ENCODE results near the gene TBL1X.

Gene TBL1X

DNA sequence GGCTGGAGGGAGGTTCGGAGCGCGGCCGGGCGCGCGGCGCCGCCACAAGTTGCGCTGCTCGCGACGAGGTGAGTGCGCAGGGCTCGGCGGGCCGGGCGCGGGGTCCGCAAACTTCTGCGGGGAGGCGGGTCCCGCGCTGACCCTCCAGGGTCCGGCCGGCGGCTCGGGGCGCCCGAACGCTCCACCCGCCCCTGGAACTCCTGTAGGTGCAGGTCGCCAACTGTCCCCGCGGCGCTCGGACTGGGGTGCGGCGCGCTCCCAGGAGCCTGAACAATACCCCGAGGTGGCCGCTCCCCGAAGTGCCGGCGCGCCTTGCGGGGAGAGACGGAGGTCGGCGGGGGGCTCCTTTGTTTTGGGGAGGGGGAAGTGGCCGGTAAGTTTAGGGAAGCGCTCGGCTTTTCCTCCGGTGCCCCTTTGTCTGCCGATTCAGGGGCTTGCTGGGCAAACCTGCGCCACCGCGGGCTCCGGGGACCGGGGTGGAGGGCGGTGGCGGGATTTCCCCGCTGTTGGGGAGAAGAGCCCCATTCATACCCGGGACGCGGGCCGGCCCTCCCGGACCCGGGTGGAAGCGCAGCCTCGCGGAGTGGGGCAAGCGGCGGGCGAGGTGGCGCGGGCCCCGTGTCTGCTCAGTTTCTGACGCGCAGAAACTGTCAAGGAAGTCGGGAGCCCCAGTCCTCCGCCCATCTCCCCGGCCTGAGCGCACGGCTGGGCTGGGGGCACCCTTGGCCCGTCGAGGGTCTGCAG is 694 bp downstream of the TBL1X start:
- Histone ChIP-seq H3K9me3 (no peaks in the 10 kb centered on the region), H3K4me1 (ENCODE audit: control insufficient read depth in 1 of 2, insufficient read depth in 1 of 2, low read depth in 1 of 2, low read length in 1 of 2) (peaks cover 10 to 43% of the 10 kb centered on the region in 2 experiments), H3K4me3 (ENCODE audit: low read depth in 1 of 2, low read length in 1 of 2) (peak overlapping the region; percentile 74), H3K36me3 (peaks cover 5% of the 10 kb centered on the region), H3K27me3 (peaks cover 10% of the 10 kb centered on the region), H3K27ac (peak overlapping the region; percentile 94)
- TF ChIP-seq, protein P1, sequence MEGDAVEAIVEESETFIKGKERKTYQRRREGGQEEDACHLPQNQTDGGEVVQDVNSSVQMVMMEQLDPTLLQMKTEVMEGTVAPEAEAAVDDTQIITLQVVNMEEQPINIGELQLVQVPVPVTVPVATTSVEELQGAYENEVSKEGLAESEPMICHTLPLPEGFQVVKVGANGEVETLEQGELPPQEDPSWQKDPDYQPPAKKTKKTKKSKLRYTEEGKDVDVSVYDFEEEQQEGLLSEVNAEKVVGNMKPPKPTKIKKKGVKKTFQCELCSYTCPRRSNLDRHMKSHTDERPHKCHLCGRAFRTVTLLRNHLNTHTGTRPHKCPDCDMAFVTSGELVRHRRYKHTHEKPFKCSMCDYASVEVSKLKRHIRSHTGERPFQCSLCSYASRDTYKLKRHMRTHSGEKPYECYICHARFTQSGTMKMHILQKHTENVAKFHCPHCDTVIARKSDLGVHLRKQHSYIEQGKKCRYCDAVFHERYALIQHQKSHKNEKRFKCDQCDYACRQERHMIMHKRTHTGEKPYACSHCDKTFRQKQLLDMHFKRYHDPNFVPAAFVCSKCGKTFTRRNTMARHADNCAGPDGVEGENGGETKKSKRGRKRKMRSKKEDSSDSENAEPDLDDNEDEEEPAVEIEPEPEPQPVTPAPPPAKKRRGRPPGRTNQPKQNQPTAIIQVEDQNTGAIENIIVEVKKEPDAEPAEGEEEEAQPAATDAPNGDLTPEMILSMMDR (IDR thresholded peaks at IDR 0.05): no peak

DNA sequence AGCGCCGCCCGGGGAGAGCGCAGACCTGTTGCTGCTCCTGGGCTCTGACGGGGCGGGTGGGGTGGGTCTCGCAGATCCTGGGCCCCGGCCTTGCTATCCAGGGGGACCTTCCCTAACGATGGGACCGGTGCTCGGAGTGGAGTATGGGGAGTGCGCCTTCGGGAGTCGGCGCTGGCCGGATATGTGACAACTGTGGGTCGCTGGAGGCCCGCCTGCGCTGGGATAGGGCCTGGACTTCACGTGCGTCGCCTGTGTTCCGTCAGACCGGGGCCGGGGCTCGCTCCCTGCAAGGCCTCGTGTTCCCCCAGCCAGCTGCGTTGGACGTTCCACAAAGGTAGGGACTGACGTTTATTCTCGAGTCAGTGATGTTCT is 1.3 kb downstream of the TBL1X start:
- TF ChIP-seq, protein P1 (IDR thresholded peaks at IDR 0.05): no peak
- H3K4me3 ChIP-seq (ENCODE audit: low read depth in 1 of 2, low read length in 1 of 2): peak overlapping the region; percentile 74
- peak overlapping the region; percentile 94 for H3K27ac ChIP-seq
- no peaks in the 10 kb centered on the region for H3K9me3 ChIP-seq
- peaks cover 10 to 43% of the 10 kb centered on the region in 2 experiments for H3K4me1 ChIP-seq (ENCODE audit: control insufficient read depth in 1 of 2, insufficient read depth in 1 of 2, low read depth in 1 of 2, low read length in 1 of 2)
- H3K27me3 ChIP-seq: peaks cover 10% of the 10 kb centered on the region
- H3K36me3 ChIP-seq: peaks cover 10% of the 10 kb centered on the region

DNA sequence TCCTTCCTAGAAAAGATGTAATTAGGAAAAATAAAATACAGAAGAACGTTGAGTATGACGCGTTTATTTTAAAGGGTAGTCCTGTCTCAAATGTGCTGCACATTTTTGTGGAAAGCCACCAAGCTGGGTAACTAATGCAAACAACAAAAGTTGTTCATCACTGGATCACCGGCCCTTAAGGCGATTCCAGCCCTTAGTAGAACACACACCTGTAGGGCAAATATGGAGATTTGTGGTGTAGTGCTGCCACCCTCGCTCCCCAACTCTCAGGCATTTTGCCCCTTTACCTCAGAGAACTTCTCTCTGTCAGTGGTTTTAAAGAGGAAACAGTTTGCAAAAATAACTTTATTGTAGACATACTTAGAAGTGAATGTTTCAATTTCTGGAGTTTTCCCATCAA is 1.9 kb downstream of the TBL1X start:
- Histone ChIP-seq H3K4me3 (ENCODE audit: low read depth in 1 of 2, low read length in 1 of 2) (peak overlapping the region; percentile 74), H3K9me3 (no peaks in the 10 kb centered on the region), H3K36me3 (peaks cover 15% of the 10 kb centered on the region), H3K27ac (peak overlapping the region; percentile 94), H3K27me3 (peaks cover 10% of the 10 kb centered on the region), H3K4me1 (ENCODE audit: control insufficient read depth in 1 of 2, insufficient read depth in 1 of 2, low read depth in 1 of 2, low read length in 1 of 2) (peaks cover 10 to 43% of the 10 kb centered on the region in 2 experiments)
- TF ChIP-seq, protein P1 (IDR thresholded peaks at IDR 0.05): no peak

DNA sequence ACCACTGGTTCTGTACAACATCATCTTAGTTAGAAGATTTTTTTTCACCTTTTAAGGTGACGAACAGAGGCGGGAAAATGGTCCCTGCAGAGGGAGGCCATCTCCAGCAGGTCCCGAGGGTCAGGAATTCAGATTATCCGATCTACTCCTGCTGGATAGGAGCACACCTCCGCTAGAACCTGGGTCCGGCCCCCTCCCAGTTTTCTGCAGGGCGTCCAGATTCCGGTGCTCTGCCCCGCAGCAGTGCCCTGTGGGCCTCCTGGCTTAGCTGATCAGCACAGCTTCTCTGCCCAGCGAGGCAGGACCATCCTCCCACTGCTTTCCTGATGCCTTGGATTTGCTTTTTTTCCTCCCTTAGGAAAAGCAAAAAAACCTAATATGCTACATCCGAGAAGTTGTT is 2.3 kb downstream of the TBL1X start:
- peaks cover 9 to 41% of the 10 kb centered on the region in 2 experiments for H3K4me1 ChIP-seq (ENCODE audit: control insufficient read depth in 1 of 2, insufficient read depth in 1 of 2, low read depth in 1 of 2, low read length in 1 of 2)
- H3K36me3 ChIP-seq: peaks cover 15% of the 10 kb centered on the region
- H3K4me3 ChIP-seq (ENCODE audit: low read depth in 1 of 2, low read length in 1 of 2): peak overlapping the region in 1 of 2 experiments; percentile 74
- no peaks in the 10 kb centered on the region for H3K9me3 ChIP-seq
- no peak overlapping the region for H3K27ac ChIP-seq
- peaks cover 10% of the 10 kb centered on the region for H3K27me3 ChIP-seq
- TF ChIP-seq, protein P1 (IDR thresholded peaks at IDR 0.05): no peak

DNA sequence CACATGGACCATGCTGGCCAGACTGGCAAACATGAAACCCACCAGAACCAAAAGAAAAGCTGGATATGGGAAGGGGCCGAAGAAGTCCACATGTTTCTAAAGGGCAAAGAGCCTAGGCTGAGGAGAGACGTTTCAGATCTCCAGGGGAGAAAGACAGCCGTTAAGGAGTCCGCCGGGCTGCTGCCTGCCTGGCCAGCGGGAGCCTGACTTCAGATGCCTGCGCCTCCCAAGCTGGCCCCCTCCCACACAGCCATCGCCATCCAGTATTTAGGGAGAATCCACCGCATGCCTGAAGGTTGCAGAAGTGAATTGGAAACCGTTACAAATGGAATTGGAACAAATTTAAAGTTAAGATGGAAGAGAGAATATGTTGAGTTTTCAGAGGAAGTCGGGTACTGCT is 2.9 kb downstream of the TBL1X start:
- Histone ChIP-seq H3K4me3 (ENCODE audit: low read depth in 1 of 2, low read length in 1 of 2) (no peak overlapping the region), H3K27ac (no peak overlapping the region)

More for the DNA sequence above, 2.9 kb downstream of the TBL1X start:
- peaks cover 10% of the 10 kb centered on the region for H3K27me3 ChIP-seq
- H3K4me1 ChIP-seq (ENCODE audit: control insufficient read depth in 1 of 2, insufficient read depth in 1 of 2, low read depth in 1 of 2, low read length in 1 of 2): peaks cover 3 to 35% of the 10 kb centered on the region in 2 experiments
- no peaks in the 10 kb centered on the region for H3K9me3 ChIP-seq
- TF ChIP-seq, protein P1 (IDR thresholded peaks at IDR 0.05): no peak
- H3K36me3 ChIP-seq: peaks cover 15% of the 10 kb centered on the region

Data from neutrophil (primary cell).